ENCODE measurements around the gene SHISA3. TPM values are rescaled to one million over a fixed set of nuclear protein-coding genes. Genes with fewer than 3 reads are reported as not detected.

Gene SHISA3
- total RNA-seq, 2 donors from 2014 or later, result 0.36 TPM; not detected in 1

- peaks cover 3% of the 10 kb centered on the region for H3K27me3 ChIP-seq (replicated peaks; ENCODE audit: insufficient read depth)
- no peaks in the 10 kb centered on the region for H3K36me3 ChIP-seq
- TF ChIP-seq POLR2A (IDR thresholded peaks at IDR 0.05) (no peak), CTCF (IDR thresholded peaks at IDR 0.05) (no peak)
- DNase-seq (ENCODE audit: low spot score), result no peak
- intact Hi-C loops (cut with DNase I), result no loop called here
- WGBS, result 48% methylated on average over 10 of the region's 10 CpGs
- H3K9me3 ChIP-seq, result no peaks in the 10 kb centered on the region
- H3K27ac ChIP-seq, result no peak overlapping the region
- no peak overlapping the region for H3K4me3 ChIP-seq
- no peaks in the 10 kb centered on the region for H3K4me1 ChIP-seq (replicated peaks)
Observed at GRCh38 chr4:42390622-42391354, 6.5 kb upstream of the SHISA3 start.

GRCh38 chr4:42391355-42391664 is 6.0 kb upstream of the SHISA3 start:
- Histone ChIP-seq H3K36me3 (no peaks in the 10 kb centered on the region), H3K4me3 (no peak overlapping the region), H3K27me3 (replicated peaks; ENCODE audit: insufficient read depth) (peaks cover 6% of the 10 kb centered on the region), H3K4me1 (replicated peaks) (no peaks in the 10 kb centered on the region), H3K27ac (no peak overlapping the region), H3K9me3 (no peaks in the 10 kb centered on the region)
- 55% methylated on average over 2 of the region's 2 CpGs for WGBS
- intact Hi-C loops (cut with DNase I), result no loop called here
- no peak for DNase-seq (ENCODE audit: low spot score)
- TF ChIP-seq POLR2AphosphoS5 (IDR thresholded peaks at IDR 0.05), result no peak
- TF ChIP-seq POLR2A (IDR thresholded peaks at IDR 0.05), result no peak
- no peak for TF ChIP-seq CTCF (IDR thresholded peaks at IDR 0.05)

- H3K9me3 ChIP-seq, result no peaks in the 10 kb centered on the region
- DNase-seq (ENCODE audit: low spot score), result no peak
- WGBS, result 72% methylated on average over 5 of the region's 5 CpGs
- H3K4me3 ChIP-seq, result no peak overlapping the region
- no peak for TF ChIP-seq POLR2AphosphoS5 (IDR thresholded peaks at IDR 0.05)
- TF ChIP-seq POLR2A (IDR thresholded peaks at IDR 0.05), result no peak
- no peak for TF ChIP-seq CTCF (IDR thresholded peaks at IDR 0.05)
- intact Hi-C loops (cut with DNase I), result no loop called here
- no peak overlapping the region for H3K27ac ChIP-seq
- H3K36me3 ChIP-seq, result no peaks in the 10 kb centered on the region
- H3K27me3 ChIP-seq (replicated peaks; ENCODE audit: insufficient read depth), result peaks cover 6% of the 10 kb centered on the region
- H3K4me1 ChIP-seq (replicated peaks), result no peaks in the 10 kb centered on the region
Observed at GRCh38 chr4:42391981-42392380, 5.3 kb upstream of the SHISA3 start.

- H3K27ac ChIP-seq, result no peak overlapping the region
- no peak for DNase-seq (ENCODE audit: low spot score)
- no peaks in the 10 kb centered on the region for H3K36me3 ChIP-seq
- H3K4me3 ChIP-seq, result no peak overlapping the region
- H3K27me3 ChIP-seq (replicated peaks; ENCODE audit: insufficient read depth), result peaks cover 6% of the 10 kb centered on the region
- H3K4me1 ChIP-seq (replicated peaks), result no peaks in the 10 kb centered on the region
- 91% methylated on average over 4 of the region's 4 CpGs for WGBS
- no peak for TF ChIP-seq CTCF (IDR thresholded peaks at IDR 0.05)
- no peaks in the 10 kb centered on the region for H3K9me3 ChIP-seq
- intact Hi-C loops (cut with DNase I), result no loop called here
Observed at GRCh38 chr4:42392436-42392835, 4.9 kb upstream of the SHISA3 start.

- no peaks in the 10 kb centered on the region for H3K9me3 ChIP-seq
- H3K27ac ChIP-seq, result no peak overlapping the region
- intact Hi-C loops (cut with DNase I), result no loop called here
- no peaks in the 10 kb centered on the region for H3K36me3 ChIP-seq
- DNase-seq (ENCODE audit: low spot score), result no peak
- H3K27me3 ChIP-seq (replicated peaks; ENCODE audit: insufficient read depth), result peaks cover 15% of the 10 kb centered on the region
- peaks cover 5% of the 10 kb centered on the region for H3K4me1 ChIP-seq (replicated peaks)
- no peak overlapping the region for H3K4me3 ChIP-seq
- 94% methylated on average over 1 of the region's 1 CpG for WGBS
- no peak for TF ChIP-seq CTCF (IDR thresholded peaks at IDR 0.05)
- TF ChIP-seq POLR2AphosphoS5 (IDR thresholded peaks at IDR 0.05), result no peak
- TF ChIP-seq POLR2A (IDR thresholded peaks at IDR 0.05), result no peak
Observed at GRCh38 chr4:42395595-42395994, 1.7 kb upstream of the SHISA3 start.

Data from prostate gland (tissue), 2 donors.